ENCODE data around the gene SDK1.

- TF ChIP-seq, protein P1, sequence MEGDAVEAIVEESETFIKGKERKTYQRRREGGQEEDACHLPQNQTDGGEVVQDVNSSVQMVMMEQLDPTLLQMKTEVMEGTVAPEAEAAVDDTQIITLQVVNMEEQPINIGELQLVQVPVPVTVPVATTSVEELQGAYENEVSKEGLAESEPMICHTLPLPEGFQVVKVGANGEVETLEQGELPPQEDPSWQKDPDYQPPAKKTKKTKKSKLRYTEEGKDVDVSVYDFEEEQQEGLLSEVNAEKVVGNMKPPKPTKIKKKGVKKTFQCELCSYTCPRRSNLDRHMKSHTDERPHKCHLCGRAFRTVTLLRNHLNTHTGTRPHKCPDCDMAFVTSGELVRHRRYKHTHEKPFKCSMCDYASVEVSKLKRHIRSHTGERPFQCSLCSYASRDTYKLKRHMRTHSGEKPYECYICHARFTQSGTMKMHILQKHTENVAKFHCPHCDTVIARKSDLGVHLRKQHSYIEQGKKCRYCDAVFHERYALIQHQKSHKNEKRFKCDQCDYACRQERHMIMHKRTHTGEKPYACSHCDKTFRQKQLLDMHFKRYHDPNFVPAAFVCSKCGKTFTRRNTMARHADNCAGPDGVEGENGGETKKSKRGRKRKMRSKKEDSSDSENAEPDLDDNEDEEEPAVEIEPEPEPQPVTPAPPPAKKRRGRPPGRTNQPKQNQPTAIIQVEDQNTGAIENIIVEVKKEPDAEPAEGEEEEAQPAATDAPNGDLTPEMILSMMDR (IDR thresholded peaks at IDR 0.05; ENCODE audit: low read depth, low read length) = no peak
- no peak for TF ChIP-seq POLR2A (IDR thresholded peaks at IDR 0.05; ENCODE audit: extremely low read depth, insufficient read length)
Measured at GRCh38 chr7:4297918-4298219, 996.8 kb downstream of the SDK1 start.

Measured in NB4 (cell line).